Astrocyte (in vitro differentiated cells and primary cell): ENCODE data around the gene DCST2. TPM values are rescaled to one million over a fixed set of nuclear protein-coding genes. Genes with fewer than 3 reads are reported as not detected.

ENCODE experiments used
- DNase-seq: peaks from one replicate; pipeline ENCODE4 v3.0.0-alpha.2; 2010; ENCODE audit warnings: low read depth
- FAIRE-seq: peaks from 2 replicates; lab custom pipeline; 2011; peaks lifted over from hg19 to GRCh38; lab: Jason Lieb, UNC
- H2AFZ ChIP-seq: 2 replicates; pipeline ENCODE4 v1.6.0; 2012; ENCODE audit warnings: low read depth, low read length, inconsistent platforms
- H3K27ac ChIP-seq: 2 replicates; pipeline ENCODE4 v1.5.1; 2011; ENCODE audit warnings: low read depth, low read length, inconsistent platforms
- H3K27me3 ChIP-seq: 2 replicates; pipeline ENCODE4 v1.6.0; 2011; ENCODE audit warnings: low read length, inconsistent platforms; ENCODE audit not compliant: insufficient read depth
- H3K36me3 ChIP-seq: 2 replicates; pipeline ENCODE4 v1.5.1; 2011; ENCODE audit warnings: low read length, inconsistent platforms; ENCODE audit not compliant: insufficient read depth
- H3K4me1 ChIP-seq: 2 replicates; pipeline ENCODE4 v1.5.1; 2011; ENCODE audit warnings: low read length, inconsistent platforms; ENCODE audit not compliant: insufficient read depth
- H3K4me2 ChIP-seq: 2 replicates; pipeline ENCODE4 v1.6.0; 2012; ENCODE audit warnings: low read length, inconsistent platforms
- H3K4me3 ChIP-seq: 2 replicates; pipeline ENCODE4 v1.5.1; 2011; ENCODE audit warnings: low read depth, mild to moderate bottlenecking, low read length, inconsistent platforms; ENCODE audit not compliant: insufficient read depth
- H3K79me2 ChIP-seq: 2 replicates; pipeline ENCODE4 v1.6.0; 2012; ENCODE audit warnings: mild to moderate bottlenecking, low read length, inconsistent platforms; ENCODE audit not compliant: insufficient read depth
- H3K9ac ChIP-seq: 2 replicates; pipeline ENCODE4 v1.6.0; 2012; ENCODE audit warnings: mild to moderate bottlenecking, low read length, inconsistent platforms
- H3K9me3 ChIP-seq: 2 replicates; pipeline ENCODE4 v1.5.1; 2012; ENCODE audit warnings: low read depth, mild to moderate bottlenecking, low read length, inconsistent platforms; ENCODE audit not compliant: insufficient read depth
- H4K20me1 ChIP-seq: 2 replicates; pipeline ENCODE4 v1.6.0; 2012; ENCODE audit warnings: low read length, inconsistent platforms; ENCODE audit not compliant: insufficient read depth
- H3K27ac Mint-ChIP-seq: one replicate; pipeline ENCODE4 v1.8.0; 2021; ENCODE audit warnings: mild to moderate bottlenecking, mixed read lengths; ENCODE audit not compliant: unreplicated experiment
- H3K27me3 Mint-ChIP-seq: one replicate; pipeline ENCODE4 v1.8.0; 2021; ENCODE audit warnings: low read depth, mixed read lengths; ENCODE audit not compliant: unreplicated experiment
- H3K36me3 Mint-ChIP-seq: one replicate; pipeline ENCODE4 v1.8.0; 2021; ENCODE audit warnings: low read depth, mixed read lengths; ENCODE audit not compliant: unreplicated experiment
- H3K4me1 Mint-ChIP-seq: one replicate; pipeline ENCODE4 v1.8.0; 2021; ENCODE audit warnings: low read depth, mixed read lengths; ENCODE audit not compliant: unreplicated experiment
- H3K4me3 Mint-ChIP-seq: one replicate; pipeline ENCODE4 v1.8.0; 2021; ENCODE audit warnings: mild to moderate bottlenecking, moderate library complexity, mixed read lengths; ENCODE audit not compliant: unreplicated experiment
- H3K9me3 Mint-ChIP-seq: one replicate; pipeline ENCODE4 v1.8.0; 2021; ENCODE audit warnings: mild to moderate bottlenecking, mixed read lengths; ENCODE audit not compliant: unreplicated experiment
- CTCF ChIP-seq: IDR thresholded peaks from 2 replicates; pipeline ENCODE4 v1.5.1; 2011; ENCODE audit warnings: low read depth, mild to moderate bottlenecking, inconsistent platforms, low read length, moderate library complexity; ENCODE audit not compliant: insufficient read depth
- EZH2 ChIP-seq: IDR thresholded peaks from 2 replicates; pipeline ENCODE4 v1.6.1; 2012; ENCODE audit warnings: mild to moderate bottlenecking, low read length, inconsistent platforms; ENCODE audit not compliant: insufficient read depth
- total RNA-seq: library from RNA; stranded (reverse); gene quantifications from 2 replicates; pipeline ENCODE4 v1.2.1, GENCODE V29; 2021

DCST2 gene
- total RNA-seq, 1 donor from 2014 or later, result 0.34 TPM

DNA sequence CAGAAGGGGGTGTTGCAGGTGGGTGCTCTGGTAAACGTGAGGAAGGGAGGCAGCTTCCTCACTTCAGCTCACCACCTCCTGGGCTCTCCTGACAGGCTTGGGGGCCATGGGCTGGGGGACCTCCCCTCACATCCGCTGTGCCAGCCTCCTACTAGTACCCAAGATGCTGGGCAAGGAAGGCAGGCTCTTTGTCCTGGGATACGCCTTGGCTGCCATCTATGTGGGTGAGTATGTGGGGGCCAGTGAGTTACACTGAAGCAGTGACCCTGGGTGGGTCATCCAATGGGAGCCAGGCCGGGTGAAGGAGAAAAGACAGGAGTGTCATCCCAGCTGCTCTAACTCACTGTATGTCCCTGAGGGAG, 5.7 kb upstream of the DCST2 start:
- H3K9ac ChIP-seq, result no peak overlapping the region
- Mint-ChIP-seq H3K27me3 (peaks cover 19% of the 10 kb centered on the region), H3K4me3 (no peak overlapping the region), H3K4me1 (peaks cover 13% of the 10 kb centered on the region), H3K27ac (no peak overlapping the region), H3K9me3 (peaks cover 2% of the 10 kb centered on the region), H3K36me3 (peaks cover 4% of the 10 kb centered on the region)
- H3K4me3 ChIP-seq, result no peak overlapping the region
- H3K79me2 ChIP-seq, result no peaks in the 10 kb centered on the region
- H2AFZ ChIP-seq, result no peak overlapping the region
- H3K36me3 ChIP-seq, result no peaks in the 10 kb centered on the region
- no peak for DNase-seq
- H3K27ac ChIP-seq, result no peak overlapping the region
- H4K20me1 ChIP-seq, result no peaks in the 10 kb centered on the region
- H3K27me3 ChIP-seq, result peaks cover 10% of the 10 kb centered on the region
- FAIRE-seq, result no peak
- peaks cover 4% of the 10 kb centered on the region for H3K4me1 ChIP-seq
- TF ChIP-seq EZH2, result no peak
- TF ChIP-seq CTCF, result no peak
- H3K9me3 ChIP-seq, result no peaks in the 10 kb centered on the region
- no peak overlapping the region for H3K4me2 ChIP-seq

DNA sequence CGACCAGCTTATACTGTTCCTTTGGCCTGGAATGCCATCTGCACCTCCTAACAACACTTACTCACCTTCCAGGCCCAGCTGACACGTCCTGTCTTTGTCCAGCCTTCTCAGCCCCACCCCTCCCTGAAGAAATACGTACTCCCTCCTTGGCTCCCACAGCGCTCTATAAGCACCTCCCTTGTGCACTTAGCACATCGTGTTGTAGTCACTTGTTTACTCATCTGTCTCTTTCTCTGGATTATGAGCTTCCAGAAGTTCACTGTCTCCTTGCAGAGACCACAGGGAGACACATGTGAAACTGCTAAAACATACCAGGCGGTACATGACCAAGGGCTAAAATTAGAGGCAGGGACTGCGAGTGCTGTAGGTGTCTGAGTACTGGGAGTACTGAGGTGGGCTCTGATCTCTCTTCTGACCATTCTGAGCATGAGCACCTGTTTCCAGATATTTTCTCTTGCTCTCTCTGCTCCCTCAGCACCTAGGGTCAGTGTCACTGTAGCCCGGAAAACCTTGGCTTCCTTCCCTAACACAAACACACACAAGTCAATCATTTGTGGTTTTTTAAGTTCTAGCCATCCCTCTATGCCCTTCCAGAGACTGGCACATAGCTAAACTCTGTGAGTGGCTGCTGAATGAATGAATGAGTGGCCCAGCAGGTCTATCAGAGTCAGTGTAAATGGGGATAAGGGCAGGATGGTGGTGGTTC, 5.2 kb upstream of the DCST2 start:
- Histone ChIP-seq H3K9me3 (no peaks in the 10 kb centered on the region), H3K4me2 (no peak overlapping the region), H3K4me3 (no peak overlapping the region), H4K20me1 (no peaks in the 10 kb centered on the region), H3K9ac (no peak overlapping the region), H2AFZ (no peak overlapping the region), H3K27ac (no peak overlapping the region), H3K4me1 (peaks cover 4% of the 10 kb centered on the region), H3K27me3 (peaks cover 10% of the 10 kb centered on the region), H3K79me2 (no peaks in the 10 kb centered on the region), H3K36me3 (no peaks in the 10 kb centered on the region)
- FAIRE-seq (no peak), DNase-seq (peak; percentile 10)
- H3K27ac Mint-ChIP-seq, result peak overlapping the region; percentile 28
- peaks cover 8% of the 10 kb centered on the region for H3K36me3 Mint-ChIP-seq
- H3K9me3 Mint-ChIP-seq, result peaks cover 2% of the 10 kb centered on the region
- TF ChIP-seq EZH2 (no peak), CTCF (no peak)
- H3K27me3 Mint-ChIP-seq, result peaks cover 23% of the 10 kb centered on the region
- H3K4me1 Mint-ChIP-seq, result peaks cover 13% of the 10 kb centered on the region
- no peak overlapping the region for H3K4me3 Mint-ChIP-seq

DNA sequence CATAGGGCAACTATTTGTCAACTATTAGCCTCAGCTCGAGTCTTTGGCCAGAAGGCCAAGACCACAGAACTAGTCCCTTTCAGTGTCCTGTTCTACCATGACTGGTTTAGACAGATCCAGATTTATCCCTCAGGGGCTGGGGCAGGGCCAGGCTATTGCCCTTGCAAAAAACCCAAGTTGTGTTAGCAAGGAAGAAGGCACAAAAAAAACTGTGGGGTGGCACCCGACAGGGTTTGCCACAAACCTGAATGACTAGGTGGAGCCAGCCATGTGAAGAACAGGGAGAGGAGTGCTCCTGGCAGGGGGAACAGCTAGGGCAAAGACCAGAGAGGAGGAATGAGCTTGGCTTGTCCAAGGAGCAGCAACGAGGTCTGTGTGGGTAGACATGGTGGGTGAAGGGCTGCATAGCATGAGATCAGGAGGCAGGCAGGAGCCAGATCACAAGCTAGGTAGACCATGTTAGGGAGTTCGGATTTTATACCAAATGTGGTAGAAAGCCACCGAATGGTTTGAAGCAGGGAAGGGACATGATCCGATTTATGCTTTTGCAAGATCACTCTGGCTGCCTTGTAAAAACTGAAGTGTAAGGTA, 4.4 kb upstream of the DCST2 start:
- peaks cover 8% of the 10 kb centered on the region for H3K36me3 Mint-ChIP-seq
- Histone ChIP-seq H4K20me1 (no peaks in the 10 kb centered on the region), H3K79me2 (no peaks in the 10 kb centered on the region), H3K27me3 (peaks cover 10% of the 10 kb centered on the region), H3K9ac (no peak overlapping the region), H3K4me1 (peaks cover 4% of the 10 kb centered on the region), H2AFZ (no peak overlapping the region), H3K4me3 (no peak overlapping the region), H3K9me3 (no peaks in the 10 kb centered on the region), H3K36me3 (no peaks in the 10 kb centered on the region), H3K27ac (no peak overlapping the region), H3K4me2 (no peak overlapping the region)
- DNase-seq (no peak), FAIRE-seq (no peak)
- H3K4me1 Mint-ChIP-seq, result peaks cover 13% of the 10 kb centered on the region
- no peak overlapping the region for H3K4me3 Mint-ChIP-seq
- H3K27me3 Mint-ChIP-seq, result peaks cover 25% of the 10 kb centered on the region
- TF ChIP-seq CTCF, result no peak
- TF ChIP-seq EZH2, result no peak
- peaks cover 2% of the 10 kb centered on the region for H3K9me3 Mint-ChIP-seq
- H3K27ac Mint-ChIP-seq, result no peak overlapping the region
